ENCODE results near the gene NACC2. TPM values are rescaled to one million over a fixed set of nuclear protein-coding genes. Genes with fewer than 3 reads are reported as not detected.

Gene NACC2
- total RNA-seq, 4 donors from 2014 or later: 26.0 to 51.7 (median 43.5) TPM

DNA sequence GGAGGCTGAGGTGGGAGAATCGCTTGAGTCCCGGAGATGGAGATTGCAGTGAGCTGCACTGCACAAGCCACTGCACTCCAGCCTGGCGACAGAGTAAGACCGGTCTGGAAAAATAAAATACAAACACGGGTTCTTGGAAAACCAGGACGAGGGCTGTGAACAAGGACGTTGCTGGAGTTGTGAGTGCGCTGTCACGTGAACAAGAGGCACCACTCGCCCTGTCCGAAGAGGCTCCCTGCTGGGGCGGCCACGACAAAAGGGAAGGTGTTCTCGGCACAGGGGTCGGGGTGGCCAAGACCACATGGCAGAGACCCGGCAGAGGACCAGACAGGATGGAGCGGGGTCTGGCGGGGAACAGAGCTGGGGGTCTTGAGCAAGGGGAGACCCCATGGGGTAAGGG, 103.3 kb downstream of the NACC2 start:
- H3K27ac ChIP-seq: peak overlapping the region; percentile 76 to 83 (median 78)
- peaks cover 0 to 11% (median 0%) of the 10 kb centered on the region in 3 donors for H3K27me3 ChIP-seq
- DNase-seq (no peak), ATAC-seq (no peak)
- in situ Hi-C loops (cut with MboI; ENCODE audit: low sequenced_read_pairs in 4 of 4): no loop called here
- H3K36me3 ChIP-seq: no peaks in the 10 kb centered on the region
- intact Hi-C loops (cut with DNase I; ENCODE audit: low total_unique reads): no loop called here
- TF ChIP-seq POLR2A (IDR thresholded peaks at IDR 0.05): no peak
- TF ChIP-seq, protein P1, sequence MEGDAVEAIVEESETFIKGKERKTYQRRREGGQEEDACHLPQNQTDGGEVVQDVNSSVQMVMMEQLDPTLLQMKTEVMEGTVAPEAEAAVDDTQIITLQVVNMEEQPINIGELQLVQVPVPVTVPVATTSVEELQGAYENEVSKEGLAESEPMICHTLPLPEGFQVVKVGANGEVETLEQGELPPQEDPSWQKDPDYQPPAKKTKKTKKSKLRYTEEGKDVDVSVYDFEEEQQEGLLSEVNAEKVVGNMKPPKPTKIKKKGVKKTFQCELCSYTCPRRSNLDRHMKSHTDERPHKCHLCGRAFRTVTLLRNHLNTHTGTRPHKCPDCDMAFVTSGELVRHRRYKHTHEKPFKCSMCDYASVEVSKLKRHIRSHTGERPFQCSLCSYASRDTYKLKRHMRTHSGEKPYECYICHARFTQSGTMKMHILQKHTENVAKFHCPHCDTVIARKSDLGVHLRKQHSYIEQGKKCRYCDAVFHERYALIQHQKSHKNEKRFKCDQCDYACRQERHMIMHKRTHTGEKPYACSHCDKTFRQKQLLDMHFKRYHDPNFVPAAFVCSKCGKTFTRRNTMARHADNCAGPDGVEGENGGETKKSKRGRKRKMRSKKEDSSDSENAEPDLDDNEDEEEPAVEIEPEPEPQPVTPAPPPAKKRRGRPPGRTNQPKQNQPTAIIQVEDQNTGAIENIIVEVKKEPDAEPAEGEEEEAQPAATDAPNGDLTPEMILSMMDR (IDR thresholded peaks at IDR 0.05 in 4 of 5, conservative IDR thresholded peaks at IDR 0.05 in 1 of 5): no peak
- H3K4me1 ChIP-seq: peaks cover 22 to 24% of the 10 kb centered on the region in 2 donors
- no peaks in the 10 kb centered on the region for H3K9me3 ChIP-seq
- H3K4me3 ChIP-seq: no peak overlapping the region

DNA sequence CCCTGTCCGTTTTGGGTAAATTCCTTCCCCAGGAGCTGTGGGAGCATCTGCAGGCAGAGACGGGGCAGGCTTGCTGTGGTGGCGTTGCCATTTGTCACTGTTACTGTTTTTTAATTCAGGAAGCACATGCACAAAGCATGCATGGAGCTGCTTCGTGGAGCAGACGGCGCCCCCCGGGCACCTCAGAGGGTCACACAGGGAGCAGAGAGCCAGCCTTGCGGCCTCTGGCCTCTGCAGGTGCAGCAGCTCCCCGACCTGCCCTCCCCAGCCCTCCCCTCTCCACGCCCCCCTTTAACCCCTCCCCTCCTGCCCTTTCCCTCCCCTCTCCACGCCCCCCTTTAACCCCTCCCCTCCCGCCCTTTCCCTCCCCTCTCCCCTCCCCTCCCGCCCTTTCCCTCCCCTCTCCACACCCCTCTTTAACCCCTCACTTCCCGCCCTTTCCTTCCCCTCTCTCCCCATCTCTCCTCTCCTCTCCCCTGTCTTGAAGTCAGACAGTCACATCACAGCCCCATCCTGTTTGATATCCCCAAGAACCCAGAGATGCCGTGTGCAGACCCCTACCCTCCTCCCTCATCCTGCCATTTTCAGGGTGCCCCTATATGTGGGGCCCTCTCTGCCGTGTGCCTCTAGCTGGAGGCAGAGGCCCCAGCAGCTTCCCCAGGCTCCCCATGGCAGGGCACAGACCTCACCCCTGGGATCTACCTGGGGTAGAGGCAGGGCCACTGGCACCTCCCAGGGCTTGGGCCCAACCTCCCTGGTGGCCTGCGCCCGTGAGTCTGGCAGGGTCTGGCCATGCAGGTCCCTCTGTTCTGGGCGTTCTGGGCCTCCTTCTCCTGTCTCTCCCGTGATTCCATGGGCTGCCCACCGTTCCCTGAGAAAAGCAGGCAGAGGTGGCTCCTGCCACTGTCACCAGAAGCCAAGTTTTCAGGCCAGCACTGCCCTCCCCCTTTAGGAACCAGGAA, 104.3 kb downstream of the NACC2 start:
- Histone ChIP-seq H3K9me3 (no peaks in the 10 kb centered on the region), H3K4me3 (peak overlapping the region in 1 of 4 donors; percentile 12), H3K4me1 (peaks cover 22 to 24% of the 10 kb centered on the region in 2 donors), H3K27ac (peak overlapping the region in 3 of 4 donors; percentile 39 to 76 (median 41)), H3K36me3 (no peaks in the 10 kb centered on the region), H3K27me3 (peaks cover 0 to 11% (median 0%) of the 10 kb centered on the region in 3 donors)
- peak in 1 of 2 donors; percentile 35 for ATAC-seq
- in situ Hi-C loops (cut with MboI; ENCODE audit: low sequenced_read_pairs in 4 of 4) (no loop called here), intact Hi-C loops (cut with DNase I; ENCODE audit: low total_unique reads) (no loop called here)
- DNase-seq: no peak
- TF ChIP-seq, protein P1 (IDR thresholded peaks at IDR 0.05 in 4 of 5, conservative IDR thresholded peaks at IDR 0.05 in 1 of 5): no peak

DNA sequence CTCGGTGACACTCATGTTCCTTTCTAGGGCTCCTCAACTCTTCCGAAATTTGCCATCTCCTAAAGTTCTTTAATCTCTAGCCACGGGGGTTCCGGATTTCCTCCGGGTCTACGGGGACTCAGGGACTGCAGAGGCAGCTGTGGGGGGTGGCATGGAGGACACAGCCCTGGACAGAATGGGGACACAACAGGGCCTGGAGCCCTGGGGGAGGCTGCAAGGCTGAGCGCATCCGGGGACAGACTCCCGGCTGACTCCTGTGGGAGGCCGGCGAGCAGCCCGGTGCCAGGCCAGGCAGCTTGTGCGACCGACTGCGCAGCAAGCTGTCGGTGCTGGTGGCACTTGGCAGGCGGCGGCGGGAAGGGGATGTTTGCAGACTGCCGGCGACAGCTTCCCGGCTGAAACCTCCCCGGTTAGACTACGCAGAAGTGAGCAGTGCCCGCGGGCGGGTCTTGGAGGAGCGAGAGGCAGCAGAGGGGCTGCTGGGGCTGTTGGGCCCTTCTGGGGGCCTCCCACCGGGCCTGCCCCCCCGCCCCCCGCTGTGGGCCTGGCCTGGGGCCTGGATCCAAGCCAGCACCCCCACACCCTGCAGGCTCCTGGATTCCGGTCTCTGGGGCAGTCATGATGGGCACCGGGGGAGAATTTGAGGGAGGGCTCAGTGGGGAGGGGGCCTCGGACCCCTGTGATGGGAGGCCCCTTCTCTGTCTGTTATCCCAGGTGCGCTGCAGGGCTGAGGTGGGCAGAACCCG, 105.2 kb downstream of the NACC2 start:
- H3K27me3 ChIP-seq: peaks cover 0 to 11% (median 0%) of the 10 kb centered on the region in 3 donors
- ATAC-seq (no peak), DNase-seq (no peak)
- H3K4me3 ChIP-seq: peak overlapping the region in 2 of 4 donors; percentile 10 to 12
- in situ Hi-C loops (cut with MboI; ENCODE audit: low sequenced_read_pairs in 4 of 4) (no loop called here), intact Hi-C loops (cut with DNase I; ENCODE audit: low total_unique reads) (no loop called here)
- TF ChIP-seq, protein P1 (IDR thresholded peaks at IDR 0.05 in 4 of 5, conservative IDR thresholded peaks at IDR 0.05 in 1 of 5): no peak
- no peak for TF ChIP-seq POLR2A (IDR thresholded peaks at IDR 0.05)
- peaks cover 22 to 24% of the 10 kb centered on the region in 2 donors for H3K4me1 ChIP-seq
- no peaks in the 10 kb centered on the region for H3K9me3 ChIP-seq
- H3K36me3 ChIP-seq: no peaks in the 10 kb centered on the region
- no peak overlapping the region for H3K27ac ChIP-seq

GRCh38 chr9:135989157-135989556, 105.9 kb downstream of the NACC2 start:
- H3K36me3 ChIP-seq: no peaks in the 10 kb centered on the region
- no peak overlapping the region for H3K27ac ChIP-seq
- in situ Hi-C loops (cut with MboI; ENCODE audit: low sequenced_read_pairs in 4 of 4) (no loop called here), intact Hi-C loops (cut with DNase I; ENCODE audit: low total_unique reads) (no loop called here)
- DNase-seq: no peak
- ATAC-seq: no peak
- no peak overlapping the region for H3K4me3 ChIP-seq
- peaks cover 0 to 11% (median 0%) of the 10 kb centered on the region in 3 donors for H3K27me3 ChIP-seq
- peaks cover 22 to 24% of the 10 kb centered on the region in 2 donors for H3K4me1 ChIP-seq
- TF ChIP-seq, protein P1 (IDR thresholded peaks at IDR 0.05 in 4 of 5, conservative IDR thresholded peaks at IDR 0.05 in 1 of 5): no peak
- no peak for TF ChIP-seq POLR2A (IDR thresholded peaks at IDR 0.05)
- no peaks in the 10 kb centered on the region for H3K9me3 ChIP-seq

All from gastrocnemius medialis (tissue), 4 donors.